ENCODE results near the gene TACO1. TPM values are rescaled to one million over a fixed set of nuclear protein-coding genes. Genes with fewer than 3 reads are reported as not detected.

TACO1 gene
- total and polyA plus RNA-seq, 9 of the 15 experiments (the other 6 are each of a cell fraction or from before 2014, with no cell fraction given) = 10.3 to 41.6 (median 30.9) TPM

DNA sequence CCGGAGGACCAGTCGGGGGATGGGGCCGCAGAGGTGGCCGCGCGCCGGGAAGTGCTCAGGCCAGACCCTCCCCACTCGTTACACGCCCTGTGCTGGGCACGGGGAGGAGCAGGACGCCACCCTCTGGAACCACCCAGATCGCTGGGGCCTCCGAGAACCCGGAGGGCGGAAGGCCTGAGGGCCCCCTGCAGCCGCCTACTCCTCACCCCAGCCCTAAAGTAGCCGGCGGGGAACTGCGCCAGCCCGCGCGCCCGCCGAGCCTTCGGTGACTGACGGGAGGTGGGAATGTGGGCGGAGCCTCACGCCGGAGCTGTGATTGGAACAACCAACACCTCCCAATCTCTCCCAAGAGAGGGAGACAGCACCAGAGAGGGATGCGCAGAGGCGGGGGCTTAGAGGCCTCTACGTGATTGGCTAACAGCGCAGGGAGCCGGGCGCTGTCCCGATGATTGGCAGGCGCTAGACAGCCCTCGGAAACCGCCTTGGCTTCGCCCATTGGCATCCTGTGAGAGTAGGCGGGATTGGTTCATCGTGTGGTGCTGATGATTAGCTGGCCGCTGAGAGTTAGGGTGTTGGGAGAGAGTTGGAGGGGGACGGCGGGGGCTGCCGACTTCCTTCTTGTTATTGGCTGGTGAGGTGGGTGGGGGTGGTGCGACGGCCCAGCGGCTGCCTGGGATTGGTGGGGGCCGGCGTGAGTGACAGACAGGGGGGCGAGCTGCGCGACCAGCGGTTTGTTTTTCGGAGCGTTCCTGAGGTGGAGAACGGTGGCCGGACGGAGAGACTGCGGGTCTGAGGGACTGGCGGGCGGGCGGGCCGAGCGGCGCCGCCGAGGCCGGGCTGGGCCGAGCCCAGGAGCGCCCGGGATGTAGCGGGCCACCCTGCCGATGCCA lies 21.2 kb downstream of the TACO1 start, which contains the start of gene MAP3K3 (continued):
- TF ChIP-seq CHD7 (IDR thresholded peaks at IDR 0.05; ENCODE audit: low read depth, low read length) (no peak), CBX8 (IDR thresholded peaks at IDR 0.05; ENCODE audit: borderline replicate concordance, extremely low read depth, low read depth, low read length, poor library complexity, severe bottlenecking) (no peak), EP300 (IDR thresholded peaks at IDR 0.05; ENCODE audit: low read length) (no peak), FOXK2 (conservative IDR thresholded peaks at IDR 0.05 in 1 of 2, IDR thresholded peaks at IDR 0.05 in 1 of 2; ENCODE audit: low read depth in 2 of 2) (no peak), CBX1 (IDR thresholded peaks at IDR 0.05; ENCODE audit: low read depth) (0 out of 2 replicates have a peak, but pooled peaks have one; percentile 12), POLR2G (IDR thresholded peaks at IDR 0.05; ENCODE audit: low read depth, low read length) (peak; percentile 97), POLR2AphosphoS5 (IDR thresholded peaks at IDR 0.05; ENCODE audit: control insufficient read depth, insufficient read depth, low read depth, low read length) (peak; percentile 77), CHD4 (IDR thresholded peaks at IDR 0.05; ENCODE audit: insufficient read depth, insufficient replicate concordance, low read depth, low read length, poor library complexity, severe bottlenecking) (no peak)
- TF ChIP-seq, protein P1, sequence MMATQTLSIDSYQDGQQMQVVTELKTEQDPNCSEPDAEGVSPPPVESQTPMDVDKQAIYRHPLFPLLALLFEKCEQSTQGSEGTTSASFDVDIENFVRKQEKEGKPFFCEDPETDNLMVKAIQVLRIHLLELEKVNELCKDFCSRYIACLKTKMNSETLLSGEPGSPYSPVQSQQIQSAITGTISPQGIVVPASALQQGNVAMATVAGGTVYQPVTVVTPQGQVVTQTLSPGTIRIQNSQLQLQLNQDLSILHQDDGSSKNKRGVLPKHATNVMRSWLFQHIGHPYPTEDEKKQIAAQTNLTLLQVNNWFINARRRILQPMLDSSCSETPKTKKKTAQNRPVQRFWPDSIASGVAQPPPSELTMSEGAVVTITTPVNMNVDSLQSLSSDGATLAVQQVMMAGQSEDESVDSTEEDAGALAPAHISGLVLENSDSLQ (IDR thresholded peaks at IDR 0.05) = peak; percentile 100
- TF ChIP-seq, protein P2, sequence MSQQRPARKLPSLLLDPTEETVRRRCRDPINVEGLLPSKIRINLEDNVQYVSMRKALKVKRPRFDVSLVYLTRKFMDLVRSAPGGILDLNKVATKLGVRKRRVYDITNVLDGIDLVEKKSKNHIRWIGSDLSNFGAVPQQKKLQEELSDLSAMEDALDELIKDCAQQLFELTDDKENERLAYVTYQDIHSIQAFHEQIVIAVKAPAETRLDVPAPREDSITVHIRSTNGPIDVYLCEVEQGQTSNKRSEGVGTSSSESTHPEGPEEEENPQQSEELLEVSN (IDR thresholded peaks at IDR 0.05; ENCODE audit: borderline replicate concordance in 1 of 2, extremely low read depth in 1 of 2, insufficient read depth in 1 of 2, insufficient read length in 1 of 2, low read depth in 1 of 2, low read length in 1 of 2, poor library complexity in 1 of 2, severe bottlenecking in 1 of 2) = peak; percentile 40 to 46

Data from K562 (cell line).